Eye (tissue), 1 donor: ENCODE results near the gene OPA3.
"Not testable (repeated sequence)": the region's sequence is repeated elsewhere in the genome, so short reads cannot be mapped to it uniquely, and the experiment has no call there.

Experiments
- DNase-seq: peaks from one replicate; pipeline ENCODE4 v3.0.0-alpha.2; 2015

Gene OPA3

GRCh38 chr19:45584332-45585157 lies at the start of gene OPA3:
Gene OPA3, minus strand, starts transcription at chr19:45584802. Its CDS starts 38 bp downstream, at chr19:45584764.
- DNase-seq: peak; percentile 100

- peak; percentile 87 for DNase-seq
Measured at GRCh38 chr19:45632468-45633196, 48.0 kb upstream of the OPA3 start.

- no peak for DNase-seq
Measured at GRCh38 chr19:45630463-45630862, 45.9 kb upstream of the OPA3 start.

GRCh38 chr19:45629704-45630103 lies 45.1 kb upstream of the OPA3 start:
- DNase-seq: no peak

GRCh38 chr19:45628219-45628618 lies 43.6 kb upstream of the OPA3 start:
- not testable (repeated sequence) for DNase-seq

GRCh38 chr19:45623984-45624383 lies 39.4 kb upstream of the OPA3 start:
- DNase-seq: no peak

GRCh38 chr19:45621976-45622503 lies 37.4 kb upstream of the OPA3 start:
- no peak for DNase-seq

GRCh38 chr19:45621389-45621788 lies 36.8 kb upstream of the OPA3 start:
- DNase-seq: no peak

GRCh38 chr19:45616704-45617017 lies 32.1 kb upstream of the OPA3 start:
- DNase-seq: no peak

- DNase-seq: peak; percentile 97
Measured at GRCh38 chr19:45615795-45616703, 31.4 kb upstream of the OPA3 start.

- DNase-seq: not testable (repeated sequence)
Measured at GRCh38 chr19:45615056-45615455, 30.5 kb upstream of the OPA3 start.

GRCh38 chr19:45613926-45614725 lies 29.5 kb upstream of the OPA3 start:
- DNase-seq: no peak

GRCh38 chr19:45608948-45609347 lies 24.3 kb upstream of the OPA3 start:
- DNase-seq: no peak

GRCh38 chr19:45607071-45608029 lies 22.7 kb upstream of the OPA3 start:
- peak; percentile 93 for DNase-seq

GRCh38 chr19:45601524-45602374 lies 17.1 kb upstream of the OPA3 start, which contains the start of gene GPR4:
Gene GPR4, minus strand, starts transcription at chr19:45602212. Its CDS starts 10,346 bp downstream, at chr19:45591866.
- DNase-seq: peak; percentile 52

- DNase-seq: no peak
Measured at GRCh38 chr19:45601115-45601514, 16.5 kb upstream of the OPA3 start.

- DNase-seq: no peak
Measured at GRCh38 chr19:45600340-45600885, 15.8 kb upstream of the OPA3 start.

- DNase-seq: no peak
Measured at GRCh38 chr19:45599286-45599685, 14.7 kb upstream of the OPA3 start.

GRCh38 chr19:45598267-45599001 lies 13.8 kb upstream of the OPA3 start:
- no peak for DNase-seq
